ENCODE data around the gene RBFOX2.

Gene RBFOX2

GRCh38 chr22:35991168-35991567, 37.5 kb downstream of the RBFOX2 start:
- TF ChIP-seq CTCF (IDR thresholded peaks at IDR 0.05; ENCODE audit: unreplicated experiment in 3 of 3), result no peak

DNA sequence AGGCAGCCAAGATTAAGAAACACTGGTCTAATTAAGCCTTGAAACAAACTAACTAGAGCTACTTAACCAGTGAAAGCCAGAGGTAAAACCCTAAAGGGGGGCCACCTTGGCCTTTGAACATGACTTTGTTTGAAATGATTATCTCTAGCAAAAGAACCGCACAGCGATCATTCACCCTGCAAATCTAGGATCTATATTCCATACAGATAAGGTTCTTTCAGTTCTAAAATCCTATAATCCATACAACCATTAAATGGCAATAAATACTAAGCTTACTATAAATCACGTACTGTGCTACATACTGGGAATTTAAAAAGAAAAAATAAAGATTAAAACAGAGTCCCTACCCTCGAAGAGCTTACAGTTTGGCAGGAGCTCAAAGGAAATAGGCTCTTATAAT, 40.6 kb downstream of the RBFOX2 start:
- TF ChIP-seq CTCF (IDR thresholded peaks at IDR 0.05; ENCODE audit: unreplicated experiment in 3 of 3), result no peak
- Mint-ChIP-seq H3K27me3 (ENCODE audit: low read depth) (no peaks in the 10 kb centered on the region), H3K9me3 (no peaks in the 10 kb centered on the region), H3K36me3 (ENCODE audit: low read depth) (peaks cover 25% of the 10 kb centered on the region), H3K4me1 (peaks cover 38% of the 10 kb centered on the region), H3K4me3 (no peak overlapping the region), H3K27ac (peak overlapping the region in 1 of 3 experiments; percentile 33)

More at GRCh38 chr22:35991168-35991567, 37.5 kb downstream of the RBFOX2 start:
- Mint-ChIP-seq H3K9me3 (no peaks in the 10 kb centered on the region), H3K27ac (no peak overlapping the region), H3K36me3 (ENCODE audit: low read depth) (peaks cover 34% of the 10 kb centered on the region), H3K27me3 (ENCODE audit: low read depth) (no peaks in the 10 kb centered on the region), H3K4me3 (no peak overlapping the region), H3K4me1 (peaks cover 24% of the 10 kb centered on the region)

GRCh38 chr22:35987487-35987886, 41.1 kb downstream of the RBFOX2 start:
- Mint-ChIP-seq H3K27ac (peak overlapping the region in 1 of 3 experiments; percentile 33), H3K27me3 (ENCODE audit: low read depth) (no peaks in the 10 kb centered on the region), H3K9me3 (no peaks in the 10 kb centered on the region), H3K4me3 (no peak overlapping the region), H3K36me3 (ENCODE audit: low read depth) (peaks cover 23% of the 10 kb centered on the region), H3K4me1 (peaks cover 44% of the 10 kb centered on the region)
- TF ChIP-seq CTCF (IDR thresholded peaks at IDR 0.05; ENCODE audit: unreplicated experiment in 3 of 3), result no peak

GRCh38 chr22:35986088-35986487, 42.5 kb downstream of the RBFOX2 start:
- H3K27ac Mint-ChIP-seq, result peak overlapping the region in 2 of 3 experiments; percentile 90 to 93
- H3K4me3 Mint-ChIP-seq, result peak overlapping the region in 1 of 3 experiments; percentile 13
- no peaks in the 10 kb centered on the region for H3K9me3 Mint-ChIP-seq
- no peaks in the 10 kb centered on the region for H3K27me3 Mint-ChIP-seq (ENCODE audit: low read depth)
- TF ChIP-seq CTCF (IDR thresholded peaks at IDR 0.05; ENCODE audit: unreplicated experiment in 3 of 3), result no peak
- peaks cover 54% of the 10 kb centered on the region for H3K4me1 Mint-ChIP-seq
- peaks cover 23% of the 10 kb centered on the region for H3K36me3 Mint-ChIP-seq (ENCODE audit: low read depth)

DNA sequence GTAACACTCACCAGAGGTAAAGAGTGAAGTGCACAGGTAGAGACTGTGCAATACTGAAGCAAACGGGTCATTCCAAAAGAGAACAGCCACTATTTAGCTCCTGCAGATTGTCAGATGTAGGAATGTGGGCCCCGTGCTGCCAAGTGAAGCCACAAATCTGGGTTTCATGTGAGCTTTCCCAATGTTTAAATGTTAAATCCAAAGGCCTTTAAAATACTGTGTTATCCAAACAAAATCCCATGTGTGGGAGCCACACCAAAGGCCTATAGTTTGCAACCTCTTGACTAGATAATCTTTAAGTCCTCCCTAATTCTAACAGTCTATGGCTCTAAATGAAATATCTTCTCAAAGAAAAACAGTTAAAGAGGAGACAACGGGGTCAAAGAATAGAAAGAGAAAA, 43.3 kb downstream of the RBFOX2 start:
- no peaks in the 10 kb centered on the region for H3K9me3 Mint-ChIP-seq
- H3K27ac Mint-ChIP-seq, result peak overlapping the region in 2 of 3 experiments; percentile 90 to 93
- no peak for TF ChIP-seq CTCF (IDR thresholded peaks at IDR 0.05; ENCODE audit: unreplicated experiment in 3 of 3)
- H3K4me1 Mint-ChIP-seq, result peaks cover 59% of the 10 kb centered on the region
- H3K27me3 Mint-ChIP-seq (ENCODE audit: low read depth), result no peaks in the 10 kb centered on the region
- H3K4me3 Mint-ChIP-seq, result no peak overlapping the region
- peaks cover 28% of the 10 kb centered on the region for H3K36me3 Mint-ChIP-seq (ENCODE audit: low read depth)

All from nephron (organoid).